Endothelial cell (in vitro differentiated cells): Measurements from ENCODE around the gene CPT2. TPM values are rescaled to one million over a fixed set of nuclear protein-coding genes. Genes with fewer than 3 reads are reported as not detected.

Source experiments
- DNase-seq: peaks from one replicate; pipeline ENCODE4 v3.0.0; 2021; ENCODE audit warnings: low spot score
- H3K27ac Mint-ChIP-seq: one replicate; pipeline ENCODE4 v1.8.0; 2021; ENCODE audit warnings: mixed read lengths, inconsistent platforms; ENCODE audit not compliant: unreplicated experiment
- H3K27me3 Mint-ChIP-seq: one replicate; pipeline ENCODE4 v1.8.0; 2021; ENCODE audit warnings: mild to moderate bottlenecking, moderate library complexity, mixed read lengths, inconsistent platforms; ENCODE audit not compliant: unreplicated experiment
- H3K36me3 Mint-ChIP-seq: one replicate; pipeline ENCODE4 v1.8.0; 2021; ENCODE audit warnings: mild to moderate bottlenecking, low read depth, mixed read lengths, inconsistent platforms; ENCODE audit not compliant: unreplicated experiment
- H3K4me1 Mint-ChIP-seq: one replicate; pipeline ENCODE4 v1.8.0; 2021; ENCODE audit warnings: mild to moderate bottlenecking, mixed read lengths, inconsistent platforms; ENCODE audit not compliant: unreplicated experiment
- H3K4me3 Mint-ChIP-seq: one replicate; pipeline ENCODE4 v1.8.0; 2021; ENCODE audit warnings: mild to moderate bottlenecking, mixed read lengths, inconsistent platforms; ENCODE audit not compliant: unreplicated experiment
- H3K9me3 Mint-ChIP-seq: one replicate; pipeline ENCODE4 v1.8.0; 2021; ENCODE audit warnings: mixed read lengths, inconsistent platforms; ENCODE audit not compliant: unreplicated experiment
- CTCF ChIP-seq: fragments of 200-600 bp; sonication (generic); IDR thresholded peaks from one replicate; pipeline ENCODE4 v1.5.0; 2021; ENCODE audit warnings: antibody characterized with exemption; ENCODE audit not compliant: unreplicated experiment
- total RNA-seq: library from RNA; stranded (reverse); fragmentation: NEBNext Ultra II Directional; extraction: Animal tissue kit (Norgen Biotek cat#: 25700); gene quantifications from one replicate; pipeline ENCODE4 v1.2.1, GENCODE V29; 2021; ENCODE audit not compliant: unreplicated experiment

CPT2 gene
- total RNA-seq, 1 donor from 2014 or later = 17.6 TPM

DNA sequence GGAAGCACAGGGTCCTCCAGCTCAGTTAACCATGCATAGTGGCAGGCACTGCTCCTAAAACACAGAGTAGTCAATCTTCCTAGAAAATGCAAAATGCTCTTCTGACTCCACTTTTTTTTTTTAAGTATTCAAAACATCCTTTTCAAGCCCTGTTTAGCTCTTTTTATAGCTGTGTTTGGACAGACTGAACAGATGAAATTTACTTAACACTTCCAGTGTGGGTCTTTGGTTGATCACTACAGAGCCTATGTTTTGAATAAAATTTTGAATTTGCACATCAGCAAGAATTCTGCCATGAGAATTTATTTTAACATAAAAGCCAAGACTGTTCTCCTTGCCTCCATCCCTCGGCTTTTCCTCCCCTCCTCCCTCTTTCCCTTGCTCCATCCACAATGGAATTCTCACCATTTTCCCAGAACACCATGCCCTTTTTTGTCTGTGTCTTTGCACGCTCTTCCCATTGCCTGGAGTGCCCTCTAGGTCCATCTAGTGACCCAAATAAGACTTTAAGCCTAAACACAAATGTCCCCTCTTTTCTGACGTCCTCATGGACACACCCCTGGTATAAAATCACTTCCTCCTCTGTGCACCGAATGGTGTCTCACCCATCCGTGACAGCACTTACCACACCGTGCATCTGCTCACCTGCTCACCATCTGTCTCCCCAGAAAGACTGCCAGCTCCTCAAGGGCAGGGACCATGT, 24.0 kb upstream of the CPT2 start:
- Mint-ChIP-seq H3K27ac (no peak overlapping the region), H3K4me1 (peaks cover 6% of the 10 kb centered on the region), H3K4me3 (no peak overlapping the region), H3K36me3 (no peaks in the 10 kb centered on the region), H3K27me3 (peaks cover 5% of the 10 kb centered on the region), H3K9me3 (no peaks in the 10 kb centered on the region)
- DNase-seq = no peak
- no peak for TF ChIP-seq CTCF

DNA sequence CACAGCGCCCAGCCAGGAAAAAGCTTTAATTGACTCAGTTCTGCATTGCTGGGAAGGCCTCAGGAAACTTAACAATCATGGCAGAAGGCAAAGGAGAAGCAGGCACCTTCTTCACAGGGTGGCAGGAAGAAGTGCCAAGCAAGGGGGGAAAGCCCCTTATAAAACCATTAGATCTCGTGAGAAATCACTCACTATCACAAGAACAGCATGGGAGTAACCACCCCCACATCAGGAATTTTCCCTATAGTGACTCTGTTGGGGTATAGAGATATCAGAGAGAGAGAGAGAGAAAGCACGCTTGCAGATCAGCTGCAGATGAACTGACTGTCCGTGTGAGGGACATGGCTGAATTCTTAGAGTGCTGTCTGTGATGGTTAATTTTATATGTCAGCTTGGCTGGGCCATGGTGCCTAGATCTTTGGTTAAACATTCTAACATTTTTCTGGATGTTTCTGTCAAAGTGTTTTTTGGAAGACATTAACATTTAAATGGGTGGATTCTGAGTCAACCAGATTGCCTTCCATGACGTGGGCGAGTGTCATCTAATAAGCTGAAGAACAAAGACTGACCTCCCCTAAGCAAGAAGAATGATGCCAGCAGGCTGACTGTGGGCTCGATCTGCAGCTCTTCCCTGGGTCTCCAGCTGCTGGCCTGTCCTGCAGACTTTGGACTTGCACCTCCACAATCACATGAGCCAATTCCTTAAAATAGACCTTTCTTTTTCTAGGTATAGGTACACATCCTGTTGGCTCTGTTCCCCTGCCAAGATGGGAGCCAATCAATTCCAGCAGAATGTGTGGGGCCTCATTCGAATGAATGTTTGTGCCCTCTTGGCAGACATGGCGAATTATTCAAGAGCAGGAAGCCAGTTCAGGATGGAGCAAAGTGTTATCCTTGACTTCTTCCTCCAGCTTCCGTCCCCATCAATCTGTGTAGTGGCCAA, 21.4 kb upstream of the CPT2 start:
- H3K4me3 Mint-ChIP-seq = no peak overlapping the region
- no peak overlapping the region for H3K27ac Mint-ChIP-seq
- TF ChIP-seq CTCF = no peak
- H3K36me3 Mint-ChIP-seq = no peaks in the 10 kb centered on the region
- no peak for DNase-seq
- no peaks in the 10 kb centered on the region for H3K9me3 Mint-ChIP-seq
- H3K4me1 Mint-ChIP-seq = peaks cover 6% of the 10 kb centered on the region
- H3K27me3 Mint-ChIP-seq = peaks cover 5% of the 10 kb centered on the region

DNA sequence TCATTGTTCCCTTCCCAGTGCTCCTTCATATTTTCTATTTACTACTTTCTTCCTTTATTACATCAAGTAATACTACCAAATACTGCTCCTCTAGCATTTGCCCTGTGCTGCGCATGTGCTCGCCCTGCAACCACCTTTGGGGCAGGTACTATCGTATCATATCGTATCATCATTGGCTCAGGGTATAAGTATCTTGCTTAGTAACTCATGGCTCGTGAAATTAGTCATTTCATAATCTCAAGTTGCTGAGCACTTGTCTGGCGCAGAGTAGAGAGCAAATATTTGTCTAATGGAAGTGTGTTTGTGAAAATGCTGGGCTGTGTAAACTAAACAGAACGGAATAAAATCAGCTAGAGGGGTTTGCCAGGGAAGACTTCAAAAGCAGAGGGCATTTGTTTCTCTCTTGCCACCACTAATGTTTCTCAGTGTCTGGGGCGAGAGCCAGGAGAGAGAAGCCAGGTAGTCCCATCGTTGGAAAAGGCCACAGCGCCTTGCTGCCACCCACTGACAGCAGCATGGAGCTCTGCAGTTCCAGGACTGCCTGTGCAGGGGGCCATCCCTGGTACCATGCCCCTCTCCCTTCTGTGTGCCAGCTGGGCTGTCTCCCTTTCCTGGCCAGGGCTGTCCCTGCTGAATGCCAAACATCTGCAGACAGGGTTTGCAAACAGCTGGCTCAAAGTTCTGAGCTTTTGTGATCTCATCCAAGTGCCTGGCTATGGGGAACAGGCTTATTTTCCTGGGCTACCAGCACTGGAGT, 20.0 kb upstream of the CPT2 start:
- H3K27ac Mint-ChIP-seq = no peak overlapping the region
- no peaks in the 10 kb centered on the region for H3K9me3 Mint-ChIP-seq
- H3K4me3 Mint-ChIP-seq = no peak overlapping the region
- H3K27me3 Mint-ChIP-seq = peaks cover 5% of the 10 kb centered on the region
- TF ChIP-seq CTCF = no peak
- DNase-seq = no peak
- peaks cover 6% of the 10 kb centered on the region for H3K4me1 Mint-ChIP-seq
- H3K36me3 Mint-ChIP-seq = no peaks in the 10 kb centered on the region

GRCh38 chr1:53180226-53180625, 16.4 kb upstream of the CPT2 start:
- Mint-ChIP-seq H3K9me3 (no peaks in the 10 kb centered on the region), H3K27ac (no peak overlapping the region), H3K4me1 (peaks cover 6% of the 10 kb centered on the region), H3K4me3 (no peak overlapping the region), H3K27me3 (no peaks in the 10 kb centered on the region), H3K36me3 (no peaks in the 10 kb centered on the region)
- TF ChIP-seq CTCF = no peak
- DNase-seq = no peak
